Measurements from ENCODE around the gene KIAA1958. TPM values are rescaled to one million over a fixed set of nuclear protein-coding genes. Genes with fewer than 3 reads are reported as not detected.

KIAA1958 gene
- total RNA-seq, 2 donors from 2014 or later = 9.0 to 10.6 TPM

- no peak for TF ChIP-seq CTCF (IDR thresholded peaks at IDR 0.05)
- Histone ChIP-seq H3K9me3 (no peaks in the 10 kb centered on the region), H3K4me3 (no peak overlapping the region), H3K27me3 (no peaks in the 10 kb centered on the region), H3K9ac (ENCODE audit: low read depth in 2 of 2, low read length in 2 of 2) (no peak overlapping the region), H3K36me3 (no peaks in the 10 kb centered on the region), H3K27ac (no peak overlapping the region), H3K4me1 (no peaks in the 10 kb centered on the region)
- DNase-seq = no peak
- intact Hi-C loops (cut with DNase I) = no loop called here
Observed at GRCh38 chr9:112479221-112479620, 7.4 kb upstream of the KIAA1958 start.

GRCh38 chr9:112484607-112485006 is 2.0 kb upstream of the KIAA1958 start:
- intact Hi-C loops (cut with DNase I) = no loop called here
- H3K27ac ChIP-seq = no peak overlapping the region
- no peaks in the 10 kb centered on the region for H3K36me3 ChIP-seq
- no peak overlapping the region for H3K4me3 ChIP-seq
- no peaks in the 10 kb centered on the region for H3K9me3 ChIP-seq
- H3K4me1 ChIP-seq = no peaks in the 10 kb centered on the region
- no peak overlapping the region for H3K9ac ChIP-seq (ENCODE audit: low read depth in 2 of 2, low read length in 2 of 2)
- no peaks in the 10 kb centered on the region for H3K27me3 ChIP-seq
- DNase-seq = no peak
- TF ChIP-seq CTCF (IDR thresholded peaks at IDR 0.05) = no peak

GRCh38 chr9:112485574-112485973 is 1.1 kb upstream of the KIAA1958 start:
- TF ChIP-seq CTCF (IDR thresholded peaks at IDR 0.05) = no peak
- no peaks in the 10 kb centered on the region for H3K9me3 ChIP-seq
- DNase-seq = no peak
- H3K4me1 ChIP-seq = no peaks in the 10 kb centered on the region
- intact Hi-C loops (cut with DNase I) = no loop called here
- no peak overlapping the region for H3K4me3 ChIP-seq
- peak overlapping the region in 1 of 2 donors; percentile 88 for H3K9ac ChIP-seq (ENCODE audit: low read depth in 2 of 2, low read length in 2 of 2)
- H3K27ac ChIP-seq = no peak overlapping the region
- H3K27me3 ChIP-seq = no peaks in the 10 kb centered on the region
- H3K36me3 ChIP-seq = no peaks in the 10 kb centered on the region

- H3K4me3 ChIP-seq = peak overlapping the region; percentile 86
- no peaks in the 10 kb centered on the region for H3K4me1 ChIP-seq
- TF ChIP-seq CTCF (IDR thresholded peaks at IDR 0.05) = no peak
- peak overlapping the region; percentile 79 to 83 for H3K9ac ChIP-seq (ENCODE audit: low read depth in 2 of 2, low read length in 2 of 2)
- intact Hi-C loops (cut with DNase I) = no loop called here
- no peaks in the 10 kb centered on the region for H3K9me3 ChIP-seq
- no peaks in the 10 kb centered on the region for H3K27me3 ChIP-seq
- DNase-seq = peak; percentile 67
- H3K36me3 ChIP-seq = no peaks in the 10 kb centered on the region
- peak overlapping the region; percentile 63 for H3K27ac ChIP-seq
Observed at GRCh38 chr9:112487008-112487798, 576 bp downstream of the KIAA1958 start.

GRCh38 chr9:112487799-112488340 is 1.2 kb downstream of the KIAA1958 start:
- Histone ChIP-seq H3K4me1 (no peaks in the 10 kb centered on the region), H3K27me3 (no peaks in the 10 kb centered on the region), H3K9ac (ENCODE audit: low read depth in 2 of 2, low read length in 2 of 2) (peak overlapping the region in 1 of 2 donors; percentile 79), H3K27ac (no peak overlapping the region), H3K4me3 (peak overlapping the region; percentile 86), H3K36me3 (no peaks in the 10 kb centered on the region), H3K9me3 (no peaks in the 10 kb centered on the region)
- DNase-seq = peak; percentile 29
- intact Hi-C loops (cut with DNase I) = no loop called here
- TF ChIP-seq CTCF (IDR thresholded peaks at IDR 0.05) = no peak
